Prostate gland (tissue), 2 donors: Measurements from ENCODE around the gene NUDCD3.

Experiments
- POLR2A ChIP-seq: fragments of 450-650 bp; IDR thresholded peaks from one replicate; pipeline ENCODE4 v1.6.1; 2016; ENCODE audit warnings: antibody characterized with exemption, mild to moderate bottlenecking
- TF ChIP-seq, protein P1 (sequence below), 4 experiments: fragments of 200-600 bp in 2 of 4; fragments of 450-650 bp in 2 of 4; sonication (generic) in 2 of 4; IDR thresholded peaks; 1 replicate in 3 of 4; 2 replicates in 1 of 4; pipeline ENCODE4 v1.5.1; 2016 to 2019; ENCODE audit warnings: antibody characterized with exemption in 4 of 4, mild to moderate bottlenecking in 2 of 4, moderate library complexity in 2 of 4

DNA sequence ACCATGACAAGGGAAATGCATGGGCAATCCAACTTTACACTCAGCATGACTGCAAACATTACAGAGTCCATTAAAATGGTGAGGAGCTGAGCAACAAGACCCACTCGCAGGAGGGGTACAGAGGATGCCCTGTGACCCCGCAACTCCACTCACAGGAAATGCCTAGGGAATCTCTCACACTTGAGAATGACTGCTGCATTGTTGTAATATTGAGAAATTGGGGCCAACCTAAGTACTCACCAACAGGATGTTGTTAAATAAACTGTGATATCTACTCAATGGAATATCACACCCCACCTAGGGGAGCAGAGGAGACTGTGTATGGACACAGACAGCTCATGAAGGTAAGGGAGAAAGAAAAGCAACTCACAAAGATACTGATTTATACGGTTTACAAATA lies 111.7 kb downstream of the NUDCD3 start:
- TF ChIP-seq, protein P1, sequence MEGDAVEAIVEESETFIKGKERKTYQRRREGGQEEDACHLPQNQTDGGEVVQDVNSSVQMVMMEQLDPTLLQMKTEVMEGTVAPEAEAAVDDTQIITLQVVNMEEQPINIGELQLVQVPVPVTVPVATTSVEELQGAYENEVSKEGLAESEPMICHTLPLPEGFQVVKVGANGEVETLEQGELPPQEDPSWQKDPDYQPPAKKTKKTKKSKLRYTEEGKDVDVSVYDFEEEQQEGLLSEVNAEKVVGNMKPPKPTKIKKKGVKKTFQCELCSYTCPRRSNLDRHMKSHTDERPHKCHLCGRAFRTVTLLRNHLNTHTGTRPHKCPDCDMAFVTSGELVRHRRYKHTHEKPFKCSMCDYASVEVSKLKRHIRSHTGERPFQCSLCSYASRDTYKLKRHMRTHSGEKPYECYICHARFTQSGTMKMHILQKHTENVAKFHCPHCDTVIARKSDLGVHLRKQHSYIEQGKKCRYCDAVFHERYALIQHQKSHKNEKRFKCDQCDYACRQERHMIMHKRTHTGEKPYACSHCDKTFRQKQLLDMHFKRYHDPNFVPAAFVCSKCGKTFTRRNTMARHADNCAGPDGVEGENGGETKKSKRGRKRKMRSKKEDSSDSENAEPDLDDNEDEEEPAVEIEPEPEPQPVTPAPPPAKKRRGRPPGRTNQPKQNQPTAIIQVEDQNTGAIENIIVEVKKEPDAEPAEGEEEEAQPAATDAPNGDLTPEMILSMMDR (IDR thresholded peaks at IDR 0.05) = no peak
- TF ChIP-seq POLR2A = no peak
